ENCODE data around the gene TUBGCP6. TPM values are rescaled to one million over a fixed set of nuclear protein-coding genes. Genes with fewer than 3 reads are reported as not detected.

Gene TUBGCP6
- total and polyA plus RNA-seq, 2 experiments from 2014 or later, result 18.6 to 47.1 TPM

GRCh38 chr22:50261615-50262459 lies 17.0 kb upstream of the TUBGCP6 start, which contains the start of gene MAPK12:
TSS of gene MAPK12 (minus strand) at chr22:50261683. CDS start at chr22:50261509, 174 bp downstream.
- Histone ChIP-seq H3K36me3 (ENCODE audit: insufficient read depth) (no peaks in the 10 kb centered on the region), H4K20me1 (replicated peaks; ENCODE audit: insufficient read depth) (no peaks in the 10 kb centered on the region), H3K4me3 (peak within 1 kb of the TSS; percentile 64), H3K27ac (ENCODE audit: low read depth) (no peak within 1 kb of the TSS), H3K4me1 (ENCODE audit: insufficient read depth) (peaks cover 7% of the 10 kb centered on the region), H3F3A (replicated peaks; ENCODE audit: low read depth) (no peaks in the 10 kb centered on the region), H2AFZ (0 out of 2 replicates have a peak within 1 kb of the TSS, but pooled peaks have one; percentile 72), H3K27me3 (ENCODE audit: insufficient read depth) (peaks cover 32% of the 10 kb centered on the region), H3K79me2 (replicated peaks; ENCODE audit: insufficient read depth) (no peaks in the 10 kb centered on the region), H3K4me2 (peak within 1 kb of the TSS; percentile 82), H3K9me2 (ENCODE audit: insufficient read depth) (no peaks in the 10 kb centered on the region)
- ATAC-seq (peak; percentile 48), DNase-seq (ENCODE audit: low spot score) (peak; percentile 79)
- Mint-ChIP-seq H3K9me3 (no peaks in the 10 kb centered on the region), H3K4me1 (peaks cover 6% of the 10 kb centered on the region; the same call in 2 of the 3 replicates), H3K27me3 (ENCODE audit: insufficient read depth, low read depth, poor library complexity) (peaks cover 32% of the 10 kb centered on the region), H3K27ac (no peak within 1 kb of the TSS), H3K36me3 (ENCODE audit: low read depth) (no peaks in the 10 kb centered on the region), H3K4me3 (peak within 1 kb of the TSS; percentile 68)
- TF ChIP-seq JUNB (IDR thresholded peaks at IDR 0.05; ENCODE audit: unreplicated experiment) (no peak), ZNF331 (CRISPR knock-in tag; IDR thresholded peaks at IDR 0.05; ENCODE audit: low read depth) (no peak), EZH2phosphoT487 (IDR thresholded peaks at IDR 0.05; ENCODE audit: unreplicated experiment) (no peak)

DNA sequence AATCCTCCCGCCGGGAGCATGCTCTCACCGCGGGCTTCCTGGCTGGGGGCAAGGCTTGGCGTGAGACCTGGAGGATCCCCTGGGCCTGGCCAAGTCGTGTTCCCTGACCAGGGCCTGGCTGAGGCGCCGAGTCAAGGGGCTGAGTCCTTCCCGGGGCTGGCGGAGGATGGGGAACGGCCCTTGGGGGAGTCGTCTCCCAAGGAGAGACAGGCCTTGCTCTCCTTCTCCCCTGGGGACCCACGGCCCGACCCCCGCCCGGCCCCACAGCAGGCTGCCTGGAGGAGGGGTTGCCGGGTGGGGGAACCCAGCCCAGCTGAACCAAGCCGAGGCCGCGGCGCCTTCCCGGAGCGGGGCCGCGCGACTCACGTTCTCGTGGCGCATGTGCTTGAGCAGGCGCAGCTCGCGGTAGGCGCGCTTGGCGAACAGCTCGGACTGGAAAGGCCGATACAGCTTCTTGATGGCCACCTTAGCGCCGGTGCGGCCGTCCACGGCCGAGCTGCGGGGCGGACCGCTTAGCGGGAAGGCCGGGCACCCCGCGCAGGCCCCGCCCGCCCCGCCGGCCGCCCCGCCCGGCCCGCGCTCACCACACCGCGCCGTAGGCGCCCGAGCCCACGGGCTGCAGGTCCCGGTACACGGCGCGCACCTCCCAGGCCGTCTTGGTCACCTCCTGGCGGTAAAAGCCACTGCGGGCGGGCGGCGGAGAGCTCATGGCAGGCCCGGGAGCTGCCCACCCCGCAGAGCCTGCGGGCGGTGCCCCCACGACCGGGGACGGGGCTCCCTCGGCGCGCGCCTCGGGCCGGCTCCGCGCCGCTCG lies 16.2 kb upstream of the TUBGCP6 start:
- 0 out of 2 replicates have a peak overlapping the region, but pooled peaks have one; percentile 72 for H2AFZ ChIP-seq
- DNase-seq (ENCODE audit: low spot score), result peak; percentile 59
- peaks cover 24% of the 10 kb centered on the region for H3K27me3 Mint-ChIP-seq (ENCODE audit: insufficient read depth, low read depth, poor library complexity)

More for the DNA sequence above, 16.2 kb upstream of the TUBGCP6 start:
- Histone ChIP-seq H3K27ac (ENCODE audit: low read depth) (no peak overlapping the region), H3K36me3 (ENCODE audit: insufficient read depth) (no peaks in the 10 kb centered on the region), H3K9me2 (ENCODE audit: insufficient read depth) (no peaks in the 10 kb centered on the region), H4K20me1 (replicated peaks; ENCODE audit: insufficient read depth) (no peaks in the 10 kb centered on the region), H3K4me1 (ENCODE audit: insufficient read depth) (peaks cover 7% of the 10 kb centered on the region), H3K27me3 (ENCODE audit: insufficient read depth) (peaks cover 24% of the 10 kb centered on the region), H3K79me2 (replicated peaks; ENCODE audit: insufficient read depth) (no peaks in the 10 kb centered on the region), H3K4me2 (peak overlapping the region; percentile 82), H3F3A (replicated peaks; ENCODE audit: low read depth) (no peaks in the 10 kb centered on the region), H3K4me3 (peak overlapping the region; percentile 64)
- Mint-ChIP-seq H3K27ac (no peak overlapping the region), H3K36me3 (ENCODE audit: low read depth) (no peaks in the 10 kb centered on the region), H3K4me1 (peaks cover 6% of the 10 kb centered on the region; the same call in 2 of the 3 replicates), H3K4me3 (peak overlapping the region; percentile 61), H3K9me3 (no peaks in the 10 kb centered on the region)
- TF ChIP-seq, protein P1, sequence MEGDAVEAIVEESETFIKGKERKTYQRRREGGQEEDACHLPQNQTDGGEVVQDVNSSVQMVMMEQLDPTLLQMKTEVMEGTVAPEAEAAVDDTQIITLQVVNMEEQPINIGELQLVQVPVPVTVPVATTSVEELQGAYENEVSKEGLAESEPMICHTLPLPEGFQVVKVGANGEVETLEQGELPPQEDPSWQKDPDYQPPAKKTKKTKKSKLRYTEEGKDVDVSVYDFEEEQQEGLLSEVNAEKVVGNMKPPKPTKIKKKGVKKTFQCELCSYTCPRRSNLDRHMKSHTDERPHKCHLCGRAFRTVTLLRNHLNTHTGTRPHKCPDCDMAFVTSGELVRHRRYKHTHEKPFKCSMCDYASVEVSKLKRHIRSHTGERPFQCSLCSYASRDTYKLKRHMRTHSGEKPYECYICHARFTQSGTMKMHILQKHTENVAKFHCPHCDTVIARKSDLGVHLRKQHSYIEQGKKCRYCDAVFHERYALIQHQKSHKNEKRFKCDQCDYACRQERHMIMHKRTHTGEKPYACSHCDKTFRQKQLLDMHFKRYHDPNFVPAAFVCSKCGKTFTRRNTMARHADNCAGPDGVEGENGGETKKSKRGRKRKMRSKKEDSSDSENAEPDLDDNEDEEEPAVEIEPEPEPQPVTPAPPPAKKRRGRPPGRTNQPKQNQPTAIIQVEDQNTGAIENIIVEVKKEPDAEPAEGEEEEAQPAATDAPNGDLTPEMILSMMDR (conservative IDR thresholded peaks at IDR 0.05; ENCODE audit: low read depth in 2 of 2), result no peak
- TF ChIP-seq EZH2 (IDR thresholded peaks at IDR 0.05; ENCODE audit: low read depth, unreplicated experiment), result peak; percentile 59
- no peak for TF ChIP-seq ZNF331 (CRISPR knock-in tag; IDR thresholded peaks at IDR 0.05; ENCODE audit: low read depth)
- peak; percentile 32 for ATAC-seq
